Type B pancreatic cell (in vitro differentiated cells): ENCODE results near the gene HDHD2. TPM values are rescaled to one million over a fixed set of nuclear protein-coding genes. Genes with fewer than 3 reads are reported as not detected.

Source experiments
- DNase-seq: peaks from one replicate; pipeline ENCODE4 v3.0.0; 2021; ENCODE audit warnings: mixed read lengths; ENCODE audit not compliant: unreplicated experiment; ENCODE audit errors: extremely low spot score
- H3K27ac Mint-ChIP-seq: 2 replicates; pipeline ENCODE4 v1.8.0; 2021; ENCODE audit warnings: mild to moderate bottlenecking, mixed read lengths
- H3K27me3 Mint-ChIP-seq: 2 replicates; pipeline ENCODE4 v1.8.0; 2021; ENCODE audit warnings: mixed read lengths
- H3K36me3 Mint-ChIP-seq: 2 replicates; pipeline ENCODE4 v1.8.0; 2021; ENCODE audit warnings: mixed read lengths
- H3K4me1 Mint-ChIP-seq: one replicate; pipeline ENCODE4 v1.8.0; 2021; ENCODE audit warnings: mixed read lengths; ENCODE audit not compliant: unreplicated experiment
- H3K4me3 Mint-ChIP-seq: 2 replicates; pipeline ENCODE4 v1.8.0; 2021; ENCODE audit warnings: mild to moderate bottlenecking, mixed read lengths
- H3K9me3 Mint-ChIP-seq: 2 replicates; pipeline ENCODE4 v1.8.0; 2021; ENCODE audit warnings: mixed read lengths
- CTCF ChIP-seq: fragments of 200-600 bp; sonication (generic); conservative IDR thresholded peaks from 2 replicates; pipeline ENCODE4 v1.5.0; 2021; ENCODE audit warnings: antibody characterized with exemption, mild to moderate bottlenecking
- total RNA-seq: library from RNA; stranded (reverse); gene quantifications from 2 replicates; pipeline ENCODE4 v1.2.1, GENCODE V29; 2021; ENCODE audit warnings: low replicate concordance

Gene HDHD2
- total RNA-seq, 1 donor from 2014 or later = 41.8 TPM

DNA sequence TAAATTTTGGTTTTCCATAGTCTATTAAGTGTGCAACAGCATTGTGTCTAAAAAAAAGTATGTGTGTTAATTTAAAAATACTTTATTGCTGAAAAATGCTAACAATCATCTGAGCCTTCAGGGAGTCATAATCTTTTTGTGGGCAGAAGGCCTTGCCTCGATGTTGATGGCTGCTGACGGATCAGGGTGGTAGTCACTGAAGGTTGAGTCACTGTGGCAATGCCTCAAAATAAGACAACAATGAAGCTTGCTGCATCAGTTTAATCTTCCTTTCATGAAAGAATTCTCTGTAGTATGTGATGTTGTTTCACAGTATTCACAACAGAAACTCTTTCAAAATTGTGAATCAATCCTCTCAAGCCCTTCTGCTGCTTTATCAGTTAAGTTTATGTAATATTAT lies 31.3 kb downstream of the HDHD2 start:
- Mint-ChIP-seq H3K36me3 (peaks cover 33% of the 10 kb centered on the region), H3K9me3 (no peaks in the 10 kb centered on the region), H3K4me1 (no peaks in the 10 kb centered on the region), H3K27ac (no peak overlapping the region), H3K27me3 (no peaks in the 10 kb centered on the region), H3K4me3 (no peak overlapping the region)
- DNase-seq = no peak
- TF ChIP-seq CTCF = no peak

- Mint-ChIP-seq H3K27me3 (no peaks in the 10 kb centered on the region), H3K36me3 (peaks cover 33% of the 10 kb centered on the region), H3K4me3 (no peak overlapping the region), H3K27ac (no peak overlapping the region), H3K9me3 (no peaks in the 10 kb centered on the region), H3K4me1 (no peaks in the 10 kb centered on the region)
- TF ChIP-seq CTCF = no peak
- no peak for DNase-seq
These were observed 35.1 kb downstream of the HDHD2 start for GRCh38 chr18:47115205-47115604.

DNA sequence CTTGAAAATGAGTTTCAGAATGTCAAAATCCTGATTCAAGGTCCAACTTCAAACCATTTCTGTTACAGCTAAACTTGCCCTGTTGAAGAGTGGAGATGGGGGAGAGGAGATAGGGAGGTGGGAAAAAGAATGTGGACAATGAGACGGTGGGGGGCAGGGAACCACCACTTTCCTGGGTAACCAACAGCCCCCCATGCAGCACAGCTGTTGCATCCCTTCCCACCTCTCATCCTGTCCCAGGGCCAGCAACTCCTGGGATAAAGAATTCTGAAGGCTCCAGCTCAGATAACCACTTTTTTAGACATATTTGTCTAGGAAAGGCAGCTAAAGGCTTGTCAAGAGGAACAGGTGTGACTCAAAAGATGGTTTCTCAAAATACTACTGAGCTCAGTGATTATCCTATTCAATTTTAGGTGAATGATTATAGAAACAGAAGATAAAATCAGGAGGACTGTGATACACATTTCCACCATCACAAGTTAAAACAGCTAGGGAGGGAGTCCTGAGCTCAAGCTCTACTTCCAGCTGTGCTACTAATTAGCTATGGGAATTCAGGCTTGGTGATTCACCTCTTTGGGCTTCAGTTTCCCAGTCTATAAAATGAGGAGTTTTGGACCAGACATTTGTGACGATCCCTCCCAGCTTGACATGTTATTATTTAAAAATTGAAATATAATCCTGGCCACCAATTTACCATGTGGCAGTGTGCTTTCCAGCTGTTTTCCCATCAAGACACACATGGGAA lies 36.3 kb downstream of the HDHD2 start:
- H3K9me3 Mint-ChIP-seq = no peaks in the 10 kb centered on the region
- H3K27me3 Mint-ChIP-seq = no peaks in the 10 kb centered on the region
- no peak for TF ChIP-seq CTCF
- peaks cover 29% of the 10 kb centered on the region for H3K36me3 Mint-ChIP-seq
- no peak overlapping the region for H3K27ac Mint-ChIP-seq
- DNase-seq = no peak
- no peaks in the 10 kb centered on the region for H3K4me1 Mint-ChIP-seq
- no peak overlapping the region for H3K4me3 Mint-ChIP-seq

DNA sequence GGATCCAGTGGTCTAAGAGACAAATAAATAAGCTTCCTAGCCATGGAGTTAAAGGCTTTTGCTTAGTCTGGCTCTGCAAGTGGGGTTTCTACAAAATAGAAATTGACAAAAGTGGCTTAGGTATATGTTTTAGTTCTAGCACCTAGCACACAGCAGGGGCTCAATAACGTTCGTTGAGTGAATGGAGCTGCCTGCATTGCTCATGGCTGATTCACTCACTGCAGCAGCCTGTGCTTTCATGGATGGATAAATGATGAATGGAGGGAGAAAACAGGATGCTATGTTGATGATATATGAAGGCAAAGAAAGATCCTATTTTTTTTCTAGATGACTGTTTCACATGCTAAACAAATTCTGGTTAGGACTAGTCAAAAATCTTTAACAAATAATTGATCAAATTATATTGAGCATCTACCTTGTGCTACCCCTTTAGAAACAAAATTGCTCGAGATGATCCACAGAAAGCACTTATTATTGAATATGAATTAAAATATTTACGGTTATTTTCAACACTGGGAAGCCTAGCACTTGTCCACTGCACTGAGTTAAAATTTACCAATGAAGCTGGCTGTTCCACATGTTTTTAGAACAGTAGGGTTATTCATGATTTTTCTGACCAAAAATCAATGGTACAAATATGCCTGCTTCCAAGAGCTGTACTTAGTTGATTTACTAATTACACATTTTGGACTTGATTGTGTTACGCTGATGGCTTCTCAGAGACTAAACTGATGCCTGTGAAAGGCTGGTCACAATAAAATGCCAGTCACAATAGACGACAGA lies 39.6 kb downstream of the HDHD2 start:
- Mint-ChIP-seq H3K9me3 (no peaks in the 10 kb centered on the region), H3K4me3 (no peak overlapping the region), H3K27me3 (no peaks in the 10 kb centered on the region), H3K27ac (no peak overlapping the region), H3K4me1 (no peaks in the 10 kb centered on the region), H3K36me3 (peaks cover 24% of the 10 kb centered on the region)
- DNase-seq = no peak
- no peak for TF ChIP-seq CTCF

- Mint-ChIP-seq H3K27ac (no peak overlapping the region), H3K27me3 (no peaks in the 10 kb centered on the region), H3K4me3 (no peak overlapping the region), H3K4me1 (no peaks in the 10 kb centered on the region), H3K9me3 (no peaks in the 10 kb centered on the region), H3K36me3 (peaks cover 24% of the 10 kb centered on the region)
- DNase-seq = no peak
- TF ChIP-seq CTCF = no peak
These were observed 40.6 kb downstream of the HDHD2 start for GRCh38 chr18:47109720-47110119.
